K562 (cell line): Measurements from ENCODE around the gene CERCAM. TPM values are rescaled to one million over a fixed set of nuclear protein-coding genes. Genes with fewer than 3 reads are reported as not detected.
A peak's percentile ranks its signal among the peaks of the same experiment; 100 is the strongest.

Source experiments
- GATAD2B ChIP-seq: fragments of 450-650 bp; IDR thresholded peaks from 2 replicates; pipeline ENCODE4 v1.6.1; 2017; ENCODE audit warnings: mild to moderate bottlenecking, borderline replicate concordance
- HDAC2 ChIP-seq: fragments of 450-650 bp; IDR thresholded peaks from 2 replicates; pipeline ENCODE4 v1.6.1; 2016; ENCODE audit warnings: mild to moderate bottlenecking
- JUND ChIP-seq, 2 experiments: IDR thresholded peaks; 2 replicates in 1 of 2; 3 replicates in 1 of 2; pipeline ENCODE4 v1.6.1; 2011; ENCODE audit warnings: borderline replicate concordance in 2 of 2, low read depth in 2 of 2, low read length in 2 of 2, improper control_type of control experiment in 1 of 2, missing biosample characterization in 1 of 2, missing genetic modification characterization in 1 of 2, missing genetic modification reagents in 1 of 2
- KLF16 ChIP-seq: IDR thresholded peaks from 2 replicates; pipeline ENCODE4 v1.6.1; 2016; ENCODE audit warnings: antibody characterized with exemption
- NUFIP1 ChIP-seq: fragments of 450-650 bp; IDR thresholded peaks from 2 replicates; pipeline ENCODE4 v1.6.1; 2018; ENCODE audit not compliant: partially characterized antibody
- PPARD ChIP-seq: fragments of 250-450 bp; sonication (Bioruptor Pico); IDR thresholded peaks from 2 replicates; pipeline ENCODE4 v1.8.0; 2022; ENCODE audit warnings: inconsistent platforms, mild to moderate bottlenecking, moderate library complexity
- PTBP1 ChIP-seq: fragments of 200-400 bp; formaldehyde crosslinking; IDR thresholded peaks from 2 replicates; pipeline ENCODE4 v1.6.1; 2017; ENCODE audit warnings: low read depth, low read length
- RAD21 ChIP-seq, 2 experiments: fragments of 250-450 bp in 1 of 2; fragments of 450-650 bp in 1 of 2; sonication (Bioruptor Pico) in 1 of 2; formaldehyde crosslinking in 1 of 2; IDR thresholded peaks in 1 of 2; conservative IDR thresholded peaks in 1 of 2; 2 replicates each; pipeline versions ENCODE4 v1.4.0 to v1.8.0; 2020 to 2022; ENCODE audit warnings: mild to moderate bottlenecking in 2 of 2, moderate library complexity in 1 of 2
- RFX5 ChIP-seq: IDR thresholded peaks from 2 replicates; pipeline ENCODE4 v1.6.1; 2011; ENCODE audit warnings: low read depth, mild to moderate bottlenecking, improper control_type of control experiment, low read length
- TCF7L2 ChIP-seq: fragments of 150-350 bp; IDR thresholded peaks from 2 replicates; pipeline ENCODE4 v1.6.1; 2016; ENCODE audit warnings: low read depth, mild to moderate bottlenecking, low read length, moderate library complexity
- ZNF707 ChIP-seq: fragments of 250-450 bp; sonication (Bioruptor Pico); conservative IDR thresholded peaks from 2 replicates; pipeline ENCODE4 v1.8.0; 2022; ENCODE audit warnings: inconsistent platforms, mild to moderate bottlenecking, moderate library complexity
- polyA plus RNA-seq, 8 experiments: library from polyadenylated mRNA; depleted of rRNA in 4 of 8; stranded (reverse) in 5 of 8; unstranded in 3 of 8; fragments of >200 nt; fragmentation: Nextera tagmentation in 2 of 8; fragmentation: Illumina TruSeq in 1 of 8; extraction: Ambion mirVana in 2 of 8; extraction: Trizol in 1 of 8; gene quantifications; 2 replicates each; pipeline versions ENCODE4 v1.2.1 to v1.2.3, GENCODE V29; 2011 to 2014; ENCODE audit warnings: inconsistent platforms in 1 of 8, missing spikeins in 1 of 8
- total RNA-seq, 7 experiments: library from RNA; depleted of rRNA in 6 of 7; stranded (reverse); fragments of >200 nt in 6 of 7; fragmentation: Illumina TruSeq in 2 of 7; extraction: Trizol in 2 of 7; gene quantifications; 2 replicates each; pipeline versions ENCODE4 v1.2.1 to v1.2.3, GENCODE V29; 2011 to 2021; ENCODE audit warnings: low replicate concordance in 1 of 7
- TF ChIP-seq, protein P1 (sequence below): fragments of 250-450 bp; sonication (Bioruptor Pico); IDR thresholded peaks from 2 replicates; pipeline ENCODE4 v1.4.0; 2020

Gene CERCAM
- total and polyA plus RNA-seq, 9 of the 15 experiments (the other 6 are each of a cell fraction or from before 2014, with no cell fraction given): 0.75 to 24.0 (median 18.0) TPM

DNA sequence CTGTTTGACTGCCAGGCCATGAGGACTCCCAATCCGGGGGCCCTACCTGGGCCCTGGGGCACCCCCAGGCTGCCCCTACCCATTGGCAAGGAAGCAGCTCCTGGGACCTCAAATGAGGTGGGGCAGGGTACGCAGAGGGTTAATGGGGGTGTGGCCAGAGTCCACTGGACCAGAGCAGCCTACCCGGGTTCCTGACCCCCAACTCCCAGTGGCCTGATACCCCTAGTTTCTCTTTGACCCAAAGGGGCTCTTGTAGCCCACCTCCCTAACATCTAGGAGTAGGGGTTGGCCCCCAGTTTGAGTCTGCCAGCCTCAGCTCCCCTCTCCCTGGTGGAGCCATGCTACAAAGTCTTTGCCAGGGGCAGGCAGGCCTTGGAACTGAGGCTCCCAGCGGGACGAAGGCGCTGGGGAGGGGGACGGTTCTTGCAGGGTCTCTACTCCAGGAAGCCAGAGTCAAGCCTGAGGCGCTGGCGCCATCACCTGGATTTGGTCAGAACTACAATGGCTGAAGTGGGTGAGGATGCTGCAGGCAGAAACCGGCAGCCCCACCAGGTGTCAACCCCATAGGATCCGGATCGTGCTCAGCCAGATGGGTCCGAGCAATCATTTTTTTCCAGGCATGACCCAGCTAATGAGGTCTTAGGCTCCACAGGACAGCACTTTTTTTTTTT is 8.4 kb upstream of the CERCAM start (continued):
- TF ChIP-seq, protein P1, sequence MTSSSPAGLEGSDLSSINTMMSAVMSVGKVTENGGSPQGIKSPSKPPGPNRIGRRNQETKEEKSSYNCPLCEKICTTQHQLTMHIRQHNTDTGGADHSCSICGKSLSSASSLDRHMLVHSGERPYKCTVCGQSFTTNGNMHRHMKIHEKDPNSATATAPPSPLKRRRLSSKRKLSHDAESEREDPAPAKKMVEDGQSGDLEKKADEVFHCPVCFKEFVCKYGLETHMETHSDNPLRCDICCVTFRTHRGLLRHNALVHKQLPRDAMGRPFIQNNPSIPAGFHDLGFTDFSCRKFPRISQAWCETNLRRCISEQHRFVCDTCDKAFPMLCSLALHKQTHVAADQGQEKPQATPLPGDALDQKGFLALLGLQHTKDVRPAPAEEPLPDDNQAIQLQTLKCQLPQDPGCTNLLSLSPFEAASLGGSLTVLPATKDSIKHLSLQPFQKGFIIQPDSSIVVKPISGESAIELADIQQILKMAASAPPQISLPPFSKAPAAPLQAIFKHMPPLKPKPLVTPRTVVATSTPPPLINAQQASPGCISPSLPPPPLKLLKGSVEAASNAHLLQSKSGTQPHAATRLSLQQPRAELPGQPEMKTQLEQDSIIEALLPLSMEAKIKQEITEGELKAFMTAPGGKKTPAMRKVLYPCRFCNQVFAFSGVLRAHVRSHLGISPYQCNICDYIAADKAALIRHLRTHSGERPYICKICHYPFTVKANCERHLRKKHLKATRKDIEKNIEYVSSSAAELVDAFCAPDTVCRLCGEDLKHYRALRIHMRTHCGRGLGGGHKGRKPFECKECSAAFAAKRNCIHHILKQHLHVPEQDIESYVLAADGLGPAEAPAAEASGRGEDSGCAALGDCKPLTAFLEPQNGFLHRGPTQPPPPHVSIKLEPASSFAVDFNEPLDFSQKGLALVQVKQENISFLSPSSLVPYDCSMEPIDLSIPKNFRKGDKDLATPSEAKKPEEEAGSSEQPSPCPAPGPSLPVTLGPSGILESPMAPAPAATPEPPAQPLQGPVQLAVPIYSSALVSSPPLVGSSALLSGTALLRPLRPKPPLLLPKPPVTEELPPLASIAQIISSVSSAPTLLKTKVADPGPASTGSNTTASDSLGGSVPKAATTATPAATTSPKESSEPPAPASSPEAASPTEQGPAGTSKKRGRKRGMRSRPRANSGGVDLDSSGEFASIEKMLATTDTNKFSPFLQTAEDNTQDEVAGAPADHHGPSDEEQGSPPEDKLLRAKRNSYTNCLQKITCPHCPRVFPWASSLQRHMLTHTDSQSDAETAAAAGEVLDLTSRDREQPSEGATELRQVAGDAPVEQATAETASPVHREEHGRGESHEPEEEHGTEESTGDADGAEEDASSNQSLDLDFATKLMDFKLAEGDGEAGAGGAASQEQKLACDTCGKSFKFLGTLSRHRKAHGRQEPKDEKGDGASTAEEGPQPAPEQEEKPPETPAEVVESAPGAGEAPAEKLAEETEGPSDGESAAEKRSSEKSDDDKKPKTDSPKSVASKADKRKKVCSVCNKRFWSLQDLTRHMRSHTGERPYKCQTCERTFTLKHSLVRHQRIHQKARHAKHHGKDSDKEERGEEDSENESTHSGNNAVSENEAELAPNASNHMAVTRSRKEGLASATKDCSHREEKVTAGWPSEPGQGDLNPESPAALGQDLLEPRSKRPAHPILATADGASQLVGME (CRISPR knock-in tag): 0 out of 2 replicates have a peak, but pooled peaks have one; percentile 32
- TF ChIP-seq GATAD2B (no peak), PTBP1 (no peak), RAD21 (CRISPR knock-in tag; conservative IDR thresholded peaks at IDR 0.05 in 1 of 2, IDR thresholded peaks at IDR 0.05 in 1 of 2) (peak; percentile 76 to 91), JUND (IDR thresholded peaks at IDR 0.05; ENCODE audit: borderline replicate concordance, low read depth, low read length) (0 out of 2 replicates have a peak, but pooled peaks have one; percentile 31), JUND (tag; IDR thresholded peaks at IDR 0.05; ENCODE audit: borderline replicate concordance, low read depth, low read length) (no peak; the same call in 2 of the 3 replicates), KLF16 (0 out of 2 replicates have a peak, but pooled peaks have one; percentile 16), ZNF707 (CRISPR knock-in tag) (no peak), RFX5 (no peak), PPARD (CRISPR knock-in tag) (no peak), NUFIP1 (no peak), TCF7L2 (no peak), HDAC2 (no peak)
